A549 (cell line): ENCODE results near the gene SLC23A2.

Experiments
- CTCF ChIP-seq: fragments of >200 bp; sonication (Bioruptor Twin); formaldehyde crosslinking; IDR thresholded peaks from 3 replicates; pipeline ENCODE4 v1.5.1; 2016
- EP300 ChIP-seq, 2 experiments: fragments of >200 bp; sonication (Bioruptor Twin); formaldehyde crosslinking; IDR thresholded peaks; 2 replicates in 1 of 2; 3 replicates in 1 of 2; pipeline ENCODE4 v1.6.1; 2016 to 2017
- ESRRA ChIP-seq: fragments of 150-350 bp; IDR thresholded peaks from 2 replicates; pipeline ENCODE4 v1.6.1; 2014; ENCODE audit warnings: mild to moderate bottlenecking, low read length, borderline replicate concordance
- HDAC2 ChIP-seq: fragments of 200-600 bp; sonication (generic); IDR thresholded peaks from 2 replicates; pipeline ENCODE4 v1.6.1; 2016
- JUN ChIP-seq, 2 experiments: fragments of >200 bp; sonication (Bioruptor Twin); formaldehyde crosslinking; IDR thresholded peaks; 2 replicates in 1 of 2; 3 replicates in 1 of 2; pipeline ENCODE4 v1.6.1; 2016 to 2017
- MYC ChIP-seq: IDR thresholded peaks from 2 replicates; pipeline ENCODE4 v1.6.1; 2012; ENCODE audit warnings: mild to moderate bottlenecking, inconsistent platforms, low read length, improper control_type of control experiment, borderline replicate concordance
- PHF8 ChIP-seq: fragments of 200-600 bp; sonication (generic); IDR thresholded peaks from 2 replicates; pipeline ENCODE4 v1.6.1; 2016; ENCODE audit warnings: low read depth, mild to moderate bottlenecking, antibody characterized with exemption, moderate library complexity, borderline replicate concordance
- POLR2A ChIP-seq: IDR thresholded peaks from 2 replicates; pipeline ENCODE4 v1.6.1; 2012; ENCODE audit warnings: mild to moderate bottlenecking, low read length
- RCOR1 ChIP-seq: fragments of 150-350 bp; IDR thresholded peaks from 2 replicates; pipeline ENCODE4 v1.6.1; 2014; ENCODE audit warnings: antibody characterized with exemption, low read length, low read depth
- REST ChIP-seq: fragments of 200-600 bp; sonication (generic); IDR thresholded peaks from 2 replicates; pipeline ENCODE4 v1.6.1; 2016; ENCODE audit warnings: antibody characterized with exemption, mild to moderate bottlenecking, moderate library complexity
- RFX5 ChIP-seq: fragments of 450-650 bp; IDR thresholded peaks from 2 replicates; pipeline ENCODE4 v1.7.1; 2014; ENCODE audit warnings: antibody characterized with exemption, mild to moderate bottlenecking, moderate library complexity

DNA sequence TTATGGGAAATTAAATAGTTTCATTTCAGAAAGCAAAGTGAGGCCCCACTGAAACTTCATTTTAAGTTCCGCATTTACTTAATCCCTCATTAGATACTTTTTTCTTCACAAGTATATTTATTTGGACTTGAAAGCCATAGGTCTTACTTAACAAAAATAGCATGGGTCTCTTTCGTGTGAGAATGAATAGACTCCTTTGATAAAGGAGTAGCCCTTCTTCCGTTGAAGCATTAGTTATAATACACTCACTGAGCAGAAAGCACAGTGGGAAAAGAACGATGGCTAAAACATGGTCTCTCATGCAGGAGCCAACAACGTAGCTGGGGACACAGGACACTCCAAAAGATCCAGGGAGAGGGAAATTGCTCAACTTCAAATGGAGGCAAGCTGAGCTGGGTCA lies 130.4 kb downstream of the SLC23A2 start:
- TF ChIP-seq CTCF, result no peak
- TF ChIP-seq MYC, result no peak
- no peak for TF ChIP-seq JUN (IDR thresholded peaks at IDR 0.05)
- no peak for TF ChIP-seq HDAC2
- TF ChIP-seq RCOR1, result no peak
- TF ChIP-seq POLR2A, result no peak
- no peak for TF ChIP-seq ESRRA
- TF ChIP-seq RFX5, result no peak
- TF ChIP-seq REST, result no peak
- TF ChIP-seq PHF8, result no peak
- no peak for TF ChIP-seq EP300 (IDR thresholded peaks at IDR 0.05)
